Natural killer cell treated with Interleukin-12 subunit alpha and Interleukin-12 subunit beta and Interleukin-15 and Interleukin-18, amount 100 ng/mL, for 72 hours (primary cell): ENCODE results near the gene ELFN2. TPM values are rescaled to one million over a fixed set of nuclear protein-coding genes. Genes with fewer than 3 reads are reported as not detected.
"Not testable (repeated sequence)": the region's sequence is repeated elsewhere in the genome, so short reads cannot be mapped to it uniquely, and the experiment has no call there.

Experiments
- ATAC-seq, 2 donors: fragments of 150-1000 bp; cut with Tn5 transposase in 1 of 2; sonication (Bioruptor Pico), chemical (Tn5 transposase) in 1 of 2; 2 replicates each; pipeline ENCODE4 v1.10.0; 2021
- DNase-seq: peaks from one replicate; pipeline ENCODE4 v3.0.0; 2022; ENCODE audit warnings: low spot score
- H3K27ac Mint-ChIP-seq, 2 donors: 1 replicate in 1 of 2; 2 replicates in 1 of 2; pipeline ENCODE4 v1.8.0; 2022; ENCODE audit warnings: mixed read lengths in 2 of 2, mild to moderate bottlenecking in 1 of 2, moderate library complexity in 1 of 2
- H3K27me3 Mint-ChIP-seq, 2 donors: 1 replicate in 1 of 2; 2 replicates in 1 of 2; pipeline ENCODE4 v1.8.0; 2022; ENCODE audit warnings: mixed read lengths in 2 of 2
- H3K36me3 Mint-ChIP-seq: one replicate; pipeline ENCODE4 v1.8.0; 2022; ENCODE audit warnings: mixed read lengths
- H3K4me1 Mint-ChIP-seq, 2 donors: 1 replicate in 1 of 2; 2 replicates in 1 of 2; pipeline ENCODE4 v1.8.0; 2022; ENCODE audit warnings: low read depth in 2 of 2, mixed read lengths in 2 of 2, mild to moderate bottlenecking in 1 of 2
- H3K4me3 Mint-ChIP-seq: one replicate; pipeline ENCODE4 v1.8.0; 2022; ENCODE audit warnings: mixed read lengths
- H3K9me3 Mint-ChIP-seq: 2 replicates; pipeline ENCODE4 v1.8.0; 2022; ENCODE audit warnings: mixed read lengths
- total RNA-seq, 2 donors: library from RNA; stranded (reverse); gene quantifications; one replicate each; pipeline ENCODE4 v1.2.3, GENCODE V29; 2022

The ELFN2 gene
- total RNA-seq, 2 donors from 2014 or later, result 0.40 TPM; not detected in 1

- no peaks in the 10 kb centered on the region for H3K9me3 Mint-ChIP-seq
- no peak for ATAC-seq
- peaks cover 0 to 3% of the 10 kb centered on the region in 2 donors for H3K27me3 Mint-ChIP-seq
- no peaks in the 10 kb centered on the region for H3K4me1 Mint-ChIP-seq
- no peak overlapping the region for H3K27ac Mint-ChIP-seq
- no peak for DNase-seq
- H3K4me3 Mint-ChIP-seq, result no peak overlapping the region
- no peaks in the 10 kb centered on the region for H3K36me3 Mint-ChIP-seq
These were observed 20.6 kb downstream of the ELFN2 start for GRCh38 chr22:37406441-37407235.

GRCh38 chr22:37404091-37404490 lies 23.2 kb downstream of the ELFN2 start:
- Mint-ChIP-seq H3K4me3 (no peak overlapping the region), H3K4me1 (no peaks in the 10 kb centered on the region), H3K9me3 (no peaks in the 10 kb centered on the region), H3K27me3 (no peaks in the 10 kb centered on the region), H3K36me3 (no peaks in the 10 kb centered on the region), H3K27ac (no peak overlapping the region)
- DNase-seq (no peak), ATAC-seq (no peak)

- Mint-ChIP-seq H3K4me1 (no peaks in the 10 kb centered on the region), H3K9me3 (no peaks in the 10 kb centered on the region), H3K4me3 (no peak overlapping the region), H3K36me3 (no peaks in the 10 kb centered on the region), H3K27me3 (peaks cover 0 to 2% of the 10 kb centered on the region in 2 donors), H3K27ac (no peak overlapping the region)
- no peak for ATAC-seq
- no peak for DNase-seq
These were observed 23.9 kb downstream of the ELFN2 start for GRCh38 chr22:37403267-37403960.

GRCh38 chr22:37402184-37402506 lies 25.1 kb downstream of the ELFN2 start:
- DNase-seq (no peak), ATAC-seq (no peak)
- Mint-ChIP-seq H3K9me3 (no peaks in the 10 kb centered on the region), H3K4me1 (no peaks in the 10 kb centered on the region), H3K27me3 (peaks cover 0 to 2% of the 10 kb centered on the region in 2 donors), H3K36me3 (no peaks in the 10 kb centered on the region), H3K4me3 (no peak overlapping the region), H3K27ac (no peak overlapping the region)

- H3K27me3 Mint-ChIP-seq, result peaks cover 0 to 5% of the 10 kb centered on the region in 2 donors
- H3K4me1 Mint-ChIP-seq, result no peaks in the 10 kb centered on the region
- no peak for ATAC-seq
These were observed 25.7 kb downstream of the ELFN2 start for GRCh38 chr22:37401401-37402183.

GRCh38 chr22:37400719-37401118 lies 26.6 kb downstream of the ELFN2 start:
- peaks cover 0 to 6% of the 10 kb centered on the region in 2 donors for H3K27me3 Mint-ChIP-seq
- ATAC-seq (no peak), DNase-seq (no peak)
- no peaks in the 10 kb centered on the region for H3K4me1 Mint-ChIP-seq
- no peak overlapping the region for H3K27ac Mint-ChIP-seq
- no peaks in the 10 kb centered on the region for H3K36me3 Mint-ChIP-seq
- H3K4me3 Mint-ChIP-seq, result no peak overlapping the region
- H3K9me3 Mint-ChIP-seq, result no peaks in the 10 kb centered on the region

More at GRCh38 chr22:37401401-37402183, 25.7 kb downstream of the ELFN2 start:
- H3K36me3 Mint-ChIP-seq, result no peaks in the 10 kb centered on the region
- H3K9me3 Mint-ChIP-seq, result no peaks in the 10 kb centered on the region
- DNase-seq, result no peak
- H3K4me3 Mint-ChIP-seq, result no peak overlapping the region
- no peak overlapping the region for H3K27ac Mint-ChIP-seq

- not testable (repeated sequence) for H3K4me3 Mint-ChIP-seq, ATAC-seq, DNase-seq, H3K4me1 Mint-ChIP-seq, H3K9me3 Mint-ChIP-seq, H3K27ac Mint-ChIP-seq, H3K27me3 Mint-ChIP-seq, H3K36me3 Mint-ChIP-seq
These were observed 27.8 kb downstream of the ELFN2 start for GRCh38 chr22:37399457-37399856.

- Mint-ChIP-seq H3K36me3 (no peaks in the 10 kb centered on the region), H3K27me3 (peaks cover 0 to 6% of the 10 kb centered on the region in 2 donors), H3K27ac (no peak overlapping the region), H3K4me1 (no peaks in the 10 kb centered on the region), H3K9me3 (no peaks in the 10 kb centered on the region), H3K4me3 (no peak overlapping the region)
- no peak for ATAC-seq
- no peak for DNase-seq
These were observed 30.1 kb downstream of the ELFN2 start for GRCh38 chr22:37397226-37397625.

GRCh38 chr22:37396488-37397084 lies 30.7 kb downstream of the ELFN2 start:
- H3K9me3 Mint-ChIP-seq, result no peaks in the 10 kb centered on the region
- peaks cover 0 to 6% of the 10 kb centered on the region in 2 donors for H3K27me3 Mint-ChIP-seq
- no peaks in the 10 kb centered on the region for H3K36me3 Mint-ChIP-seq
- no peak overlapping the region for H3K4me3 Mint-ChIP-seq
- ATAC-seq (no peak), DNase-seq (no peak)
- H3K4me1 Mint-ChIP-seq, result no peaks in the 10 kb centered on the region
- H3K27ac Mint-ChIP-seq, result no peak overlapping the region

- ATAC-seq, result no peak
- no peaks in the 10 kb centered on the region for H3K36me3 Mint-ChIP-seq
- peak overlapping the region in 1 of 2 donors; percentile 58 for H3K27ac Mint-ChIP-seq
These were observed 32.9 kb downstream of the ELFN2 start for GRCh38 chr22:37394341-37394740.

GRCh38 chr22:37393746-37394145 lies 33.5 kb downstream of the ELFN2 start:
- peak overlapping the region in 1 of 2 donors; percentile 58 for H3K27ac Mint-ChIP-seq
- H3K36me3 Mint-ChIP-seq, result no peaks in the 10 kb centered on the region
- peaks cover 0 to 6% of the 10 kb centered on the region in 2 donors for H3K27me3 Mint-ChIP-seq
- ATAC-seq (no peak), DNase-seq (no peak)
- H3K4me3 Mint-ChIP-seq, result no peak overlapping the region
- H3K9me3 Mint-ChIP-seq, result no peaks in the 10 kb centered on the region
- H3K4me1 Mint-ChIP-seq, result no peaks in the 10 kb centered on the region

More at GRCh38 chr22:37394341-37394740, 32.9 kb downstream of the ELFN2 start:
- Mint-ChIP-seq H3K9me3 (no peaks in the 10 kb centered on the region), H3K4me1 (no peaks in the 10 kb centered on the region), H3K4me3 (no peak overlapping the region), H3K27me3 (peaks cover 0 to 6% of the 10 kb centered on the region in 2 donors)
- DNase-seq, result no peak

- Mint-ChIP-seq H3K9me3 (no peaks in the 10 kb centered on the region), H3K36me3 (no peaks in the 10 kb centered on the region), H3K4me3 (no peak overlapping the region), H3K4me1 (peaks cover 0 to 3% of the 10 kb centered on the region in 2 donors), H3K27ac (no peak overlapping the region), H3K27me3 (peaks cover 7 to 10% of the 10 kb centered on the region in 2 donors)
- DNase-seq (no peak), ATAC-seq (no peak)
These were observed 34.5 kb downstream of the ELFN2 start for GRCh38 chr22:37392721-37393328.

GRCh38 chr22:37391702-37392101 lies 35.6 kb downstream of the ELFN2 start:
- ATAC-seq, result no peak
- H3K4me3 Mint-ChIP-seq, result no peak overlapping the region

More at GRCh38 chr22:37391702-37392101, 35.6 kb downstream of the ELFN2 start:
- H3K9me3 Mint-ChIP-seq, result no peaks in the 10 kb centered on the region
- H3K27me3 Mint-ChIP-seq, result peaks cover 7 to 14% of the 10 kb centered on the region in 2 donors
- H3K27ac Mint-ChIP-seq, result no peak overlapping the region
- peaks cover 0 to 8% of the 10 kb centered on the region in 2 donors for H3K4me1 Mint-ChIP-seq
- H3K36me3 Mint-ChIP-seq, result no peaks in the 10 kb centered on the region
- DNase-seq, result no peak
